ENCODE results near the gene CAPN13. TPM values are rescaled to one million over a fixed set of nuclear protein-coding genes. Genes with fewer than 3 reads are reported as not detected.

The CAPN13 gene
- 2.5 TPM for total RNA-seq

DNA sequence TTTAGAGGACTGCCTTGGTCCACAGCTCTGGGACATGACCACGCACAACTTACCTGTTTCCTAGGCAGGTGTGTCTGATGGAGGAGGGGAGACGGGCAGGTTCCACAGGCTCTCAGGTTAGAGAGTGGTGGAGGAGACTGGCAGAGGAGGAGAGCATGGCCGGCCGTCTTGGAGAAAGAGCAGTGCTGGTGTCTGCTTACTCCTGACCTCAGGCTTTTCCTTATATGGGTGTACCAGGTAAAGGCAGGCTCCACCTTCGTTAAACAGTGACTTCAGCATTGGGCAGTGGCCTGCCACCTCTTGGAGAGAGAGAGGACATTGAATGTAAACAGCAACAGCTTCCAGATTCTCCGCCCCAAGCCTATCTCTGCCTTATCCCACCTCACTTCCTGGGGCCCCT is at the start of gene CAPN13:
TSS of gene CAPN13 (minus strand) at position 198 of the 400 bp plus-strand sequence. CDS start 20,121 bp downstream, outside the sequence.

All from camera-type eye (tissue), 1 donor.